ENCODE data around the gene SAMD9.
"Not testable (repeated sequence)": the region's sequence is repeated elsewhere in the genome, so short reads cannot be mapped to it uniquely, and the experiment has no call there.

Gene SAMD9

DNA sequence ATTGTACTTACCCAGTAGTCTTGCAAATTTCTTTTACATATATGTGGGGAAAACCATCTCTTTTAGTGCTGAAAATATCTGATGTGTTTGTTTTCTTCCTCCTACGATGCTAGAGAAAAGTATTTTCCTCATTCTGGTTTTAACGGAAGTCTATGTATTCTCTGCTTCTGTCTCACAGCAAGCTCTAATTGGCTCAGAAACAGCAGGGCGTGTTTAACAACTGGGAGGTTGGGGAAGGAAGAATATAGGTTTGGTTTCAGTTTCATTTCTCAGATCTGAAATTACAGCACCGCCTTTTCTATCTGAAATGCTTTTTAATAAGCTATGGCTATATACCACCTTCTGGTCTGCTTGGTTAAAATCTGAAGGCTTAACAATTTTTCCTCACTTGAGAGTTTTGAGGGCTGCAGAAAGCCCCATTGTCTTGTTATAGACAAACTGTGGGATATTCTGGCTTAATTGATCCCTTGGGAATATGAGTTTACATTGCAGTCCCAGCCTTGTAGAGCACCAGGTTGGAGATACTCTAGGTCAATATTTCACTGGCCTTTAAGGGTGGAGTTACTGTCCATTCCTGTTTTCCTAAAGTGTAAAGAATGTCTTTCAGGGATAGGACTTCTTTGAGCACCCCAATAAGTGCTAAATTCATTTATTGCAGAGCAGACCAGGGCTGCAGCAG, at the start of gene SAMD9:
Gene SAMD9, minus strand, starts transcription at position 128 of the 679 bp plus-strand sequence. CDS start 11,882 bp downstream, outside the sequence.
- DNase-seq = peak in 1 of 14 donors; percentile 6

GRCh38 chr7:93165447-93165846, 47.7 kb upstream of the SAMD9 start:
- no peak for DNase-seq

GRCh38 chr7:93164766-93165165, 47.0 kb upstream of the SAMD9 start:
- DNase-seq = no peak

DNA sequence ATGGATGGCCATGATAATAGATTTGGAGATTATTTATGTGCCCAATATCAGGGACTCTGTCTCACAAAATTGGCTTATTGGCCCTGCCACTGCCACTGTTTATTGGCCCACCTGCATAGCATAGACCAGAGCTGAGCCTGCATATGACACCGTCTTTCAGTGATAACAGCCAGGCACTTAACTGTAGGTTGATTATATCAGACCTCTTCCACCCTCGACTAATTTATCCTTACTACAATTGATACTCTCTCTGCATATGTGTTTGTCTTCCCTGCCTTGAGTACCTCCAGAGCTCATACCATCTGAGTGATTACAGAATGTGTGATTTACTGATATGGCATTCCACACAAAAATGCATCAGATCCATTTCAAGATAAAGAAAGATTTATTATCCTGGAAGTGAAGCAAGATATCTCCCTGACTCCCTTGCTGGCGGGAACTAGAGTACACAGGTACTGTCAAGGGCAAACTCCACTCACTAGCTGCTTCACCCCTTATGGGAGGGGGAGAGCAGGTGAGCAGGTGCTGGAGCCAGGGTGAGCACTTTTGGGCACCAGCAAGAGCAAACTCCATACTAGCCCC, 43.5 kb upstream of the SAMD9 start:
- no peak for DNase-seq

- DNase-seq = no peak
These were observed 42.6 kb upstream of the SAMD9 start for GRCh38 chr7:93160410-93160809.

DNA sequence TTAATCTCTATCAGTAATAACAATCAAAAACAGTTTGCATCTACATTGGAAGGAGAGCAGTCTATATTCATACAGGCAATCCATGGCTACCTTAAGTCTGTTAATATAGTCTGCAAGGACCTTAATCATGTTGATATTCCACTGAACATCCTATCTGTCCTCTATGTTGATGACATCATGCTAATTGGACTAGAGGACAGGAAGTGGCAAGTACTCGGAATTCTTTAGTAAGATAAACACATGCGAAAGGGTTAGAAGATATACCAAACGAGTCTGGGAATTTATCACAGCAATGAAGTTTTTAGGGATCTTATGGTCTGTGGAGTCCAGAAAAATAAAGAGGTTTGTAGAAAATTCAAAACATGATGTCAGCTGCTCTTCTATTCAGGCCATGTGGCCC, 41.7 kb upstream of the SAMD9 start:
- DNase-seq = no peak

DNA sequence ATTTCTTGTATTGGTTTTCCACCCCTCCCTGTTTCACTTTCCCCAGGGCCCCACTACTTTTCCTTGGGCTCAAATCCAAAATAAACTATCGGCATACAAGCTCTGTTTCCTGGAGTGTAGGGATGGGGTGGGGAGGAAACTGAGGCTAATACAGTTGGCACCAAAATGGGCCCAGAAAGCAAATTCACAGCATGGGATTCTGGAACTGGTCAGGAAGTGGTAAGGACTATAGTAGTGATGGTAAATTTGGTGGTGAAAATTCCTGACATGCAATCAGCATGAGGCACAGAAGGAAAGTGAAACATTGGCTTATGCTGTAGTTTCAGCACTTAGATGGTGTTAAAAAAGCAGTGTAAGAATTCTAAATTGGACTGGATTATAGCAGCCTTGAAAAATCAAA, 39.1 kb upstream of the SAMD9 start:
- DNase-seq = no peak

GRCh38 chr7:93150200-93150835, 32.5 kb upstream of the SAMD9 start:
- no peak for DNase-seq

DNA sequence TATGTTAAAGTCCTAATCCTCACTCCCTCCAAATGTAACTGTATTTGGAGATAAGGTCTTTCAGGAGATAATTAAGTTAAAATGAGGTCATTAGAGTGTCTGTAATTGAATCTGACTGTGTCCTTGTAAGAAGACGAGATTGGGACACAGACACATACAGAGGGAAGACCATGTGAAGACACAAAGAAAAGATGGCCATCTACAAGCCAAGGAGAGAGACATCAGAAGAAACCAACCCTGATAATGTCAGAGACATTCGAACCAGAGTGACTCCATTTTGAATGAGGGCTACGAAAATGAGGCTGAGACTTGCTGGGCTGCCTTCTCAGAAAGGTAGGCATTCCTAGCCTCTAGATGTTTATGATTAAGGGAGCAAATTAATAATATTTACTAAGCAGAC, 30.9 kb upstream of the SAMD9 start:
- DNase-seq = no peak

GRCh38 chr7:93148144-93148543, 30.4 kb upstream of the SAMD9 start, which contains the start of gene SAMD9L:
TSS of gene SAMD9L (minus strand) at chr7:93148385. CDS start at chr7:93135971, 12,414 bp downstream.
- no peak for DNase-seq

GRCh38 chr7:93147363-93147762, 29.6 kb upstream of the SAMD9 start:
- peak in 2 of 14 donors; percentile 2 to 4 for DNase-seq

DNA sequence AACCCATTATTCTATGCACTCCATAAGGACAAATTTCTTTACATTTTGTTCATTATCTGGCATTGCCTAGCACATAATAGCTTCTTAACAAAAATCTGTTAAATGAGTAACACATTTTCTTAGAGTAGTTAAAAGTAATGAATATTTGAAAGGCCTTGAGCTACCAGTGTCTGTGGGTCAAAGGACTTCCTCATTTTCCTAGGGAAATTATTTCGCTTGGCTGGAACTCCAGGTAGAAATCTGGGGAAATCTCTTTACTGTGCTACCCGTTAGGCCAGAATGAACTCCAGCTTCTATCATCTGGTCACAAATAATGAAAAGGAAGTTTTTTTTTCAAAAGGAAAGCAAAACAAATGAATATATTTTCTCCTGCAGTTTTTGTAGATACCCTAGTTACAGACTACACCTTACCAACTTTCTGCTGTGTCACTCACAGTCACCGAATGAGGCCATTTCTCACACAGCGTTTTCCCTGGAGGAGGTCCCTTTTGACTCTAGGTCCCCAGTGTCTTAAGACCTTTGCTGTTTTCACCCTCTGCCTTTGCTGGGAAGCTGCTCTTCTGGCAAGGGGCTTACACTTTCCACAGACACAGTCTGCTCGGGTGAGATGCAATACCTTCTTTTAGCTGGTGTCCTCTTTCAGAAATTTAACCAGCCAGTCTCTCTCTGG, 28.8 kb upstream of the SAMD9 start:
- peak in 2 of 14 donors; percentile 1 to 4 for DNase-seq

- DNase-seq = no peak
These were observed 28.3 kb upstream of the SAMD9 start for GRCh38 chr7:93146036-93146435.

- no peak for DNase-seq
These were observed 27.6 kb upstream of the SAMD9 start for GRCh38 chr7:93145354-93145753.

DNA sequence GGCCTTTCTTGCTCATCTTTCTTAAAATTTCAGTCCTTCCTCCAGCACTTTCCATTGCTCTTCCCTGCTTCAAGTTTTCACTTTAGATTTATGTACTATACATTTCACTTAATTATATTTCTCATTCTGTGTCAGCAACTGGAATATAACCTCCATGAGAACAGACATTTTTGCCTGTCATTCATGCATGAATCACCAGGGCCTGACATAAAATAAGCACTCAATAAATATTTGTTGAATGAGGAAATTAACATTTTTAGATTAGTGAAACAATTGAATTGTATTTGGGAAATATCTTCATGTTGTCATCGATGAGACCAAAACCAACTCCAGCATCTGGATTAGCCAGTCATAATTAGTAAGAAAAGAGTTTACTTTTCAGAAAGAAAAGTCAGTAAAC, 24.3 kb upstream of the SAMD9 start:
- no peak for DNase-seq

GRCh38 chr7:93140582-93141191, 22.9 kb upstream of the SAMD9 start:
- no peak for DNase-seq

GRCh38 chr7:93138576-93138975, 20.8 kb upstream of the SAMD9 start:
- no peak for DNase-seq

- no peak for DNase-seq
These were observed 15.2 kb upstream of the SAMD9 start for GRCh38 chr7:93133005-93133404.

- no peak for DNase-seq
These were observed 14.4 kb upstream of the SAMD9 start for GRCh38 chr7:93132216-93132615.

- not testable (repeated sequence) for DNase-seq
These were observed 9.2 kb upstream of the SAMD9 start for GRCh38 chr7:93126954-93127353.

DNA sequence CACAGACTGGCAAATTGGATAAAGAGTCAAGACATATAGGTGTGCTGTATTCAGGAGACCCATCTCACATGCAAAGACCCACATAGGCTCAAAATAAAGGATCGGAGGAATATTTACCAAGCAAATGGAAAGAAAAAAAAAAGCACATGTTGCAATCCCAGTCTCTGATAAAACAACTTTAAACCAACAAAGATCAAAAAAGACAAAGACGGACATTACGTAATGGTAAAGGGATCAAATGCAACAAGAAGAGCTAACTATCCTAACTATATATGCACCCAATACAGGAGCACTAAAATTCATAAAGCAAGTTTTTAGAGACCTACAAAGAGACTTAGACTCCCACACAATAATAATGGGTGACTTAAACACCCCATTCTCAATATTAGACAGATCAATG, 5.8 kb upstream of the SAMD9 start:
- DNase-seq = not testable (repeated sequence)

GRCh38 chr7:93120592-93121549, 3.1 kb upstream of the SAMD9 start:
- DNase-seq = no peak
